ENCODE data around the gene MBP.
"Not testable (repeated sequence)": the region's sequence is repeated elsewhere in the genome, so short reads cannot be mapped to it uniquely, and the experiment has no call there.

MBP gene

DNA sequence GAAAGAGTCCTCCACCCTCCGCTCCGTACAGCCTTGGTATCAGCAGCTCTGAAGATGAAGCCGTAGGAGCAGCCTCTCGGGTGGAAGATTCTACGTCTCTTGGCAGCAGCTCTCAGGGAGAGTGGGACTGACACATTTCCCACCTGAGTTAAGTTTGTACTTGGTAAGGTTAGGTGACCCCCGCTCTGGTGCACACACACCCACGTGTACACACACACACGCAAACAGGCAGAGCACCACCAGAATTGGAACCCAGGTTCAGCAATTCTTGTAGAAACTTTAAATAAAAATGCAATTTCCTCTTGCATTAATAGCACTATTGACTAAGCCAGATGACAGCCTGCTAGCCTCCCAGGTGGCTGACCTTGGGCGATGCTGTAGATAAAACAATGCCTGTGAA, 111.5 kb downstream of the MBP start:
- no peak for DNase-seq

DNA sequence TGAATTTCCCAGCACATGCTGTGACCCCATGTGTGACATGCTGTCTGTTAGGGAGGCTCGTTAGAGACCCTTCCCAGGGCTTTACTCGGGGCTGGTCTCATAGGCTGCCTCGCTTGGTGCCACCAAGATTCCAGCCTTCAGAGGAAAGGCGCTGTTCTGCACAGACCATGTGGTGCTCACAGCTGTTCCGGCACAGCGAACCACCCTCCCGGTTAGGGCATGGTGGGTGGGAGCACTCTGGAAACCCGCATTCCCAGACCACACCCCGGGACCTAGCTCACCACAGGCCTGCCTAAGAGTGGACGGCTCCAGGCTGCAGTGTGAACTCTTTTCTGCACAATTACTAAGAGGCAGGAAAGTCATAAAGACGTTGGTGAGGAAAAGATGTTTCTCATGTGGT, 112.0 kb downstream of the MBP start:
- DNase-seq: no peak

DNA sequence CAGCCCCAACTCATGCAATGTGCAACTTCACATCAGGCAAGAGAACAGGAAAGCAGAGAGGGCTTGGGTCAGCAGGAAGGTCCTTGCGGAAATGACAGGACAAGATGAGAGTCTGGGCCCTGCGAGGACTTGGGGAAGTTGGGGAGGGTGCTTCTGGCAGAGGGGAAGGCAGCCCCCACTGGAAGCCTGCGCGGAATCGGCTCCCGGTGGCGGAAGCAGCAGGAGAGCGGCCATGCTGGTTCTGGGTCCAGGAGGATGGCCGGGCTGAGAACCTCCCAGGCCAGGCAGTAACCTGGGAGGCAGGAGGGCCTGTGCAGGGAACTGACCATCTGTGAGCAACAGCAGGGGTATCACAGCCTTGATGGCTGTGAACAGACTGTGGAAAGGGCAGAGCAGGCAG, 112.9 kb downstream of the MBP start:
- DNase-seq: no peak

DNA sequence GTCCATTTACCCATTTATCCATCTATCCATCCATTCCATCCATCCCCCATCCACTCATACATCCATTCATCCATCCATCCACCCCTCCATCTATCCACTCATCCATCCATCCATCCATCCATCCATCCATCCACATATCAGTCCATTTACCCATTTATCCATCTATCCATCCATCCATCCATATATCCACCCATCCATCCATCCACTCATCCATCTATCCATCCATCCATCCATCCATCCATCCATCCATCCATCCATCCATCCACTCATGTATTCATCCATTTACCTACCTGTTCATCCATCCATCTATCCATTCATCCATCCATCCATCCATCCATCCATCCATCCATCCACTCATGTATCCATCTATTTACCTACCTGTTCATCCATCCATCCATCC, 113.9 kb downstream of the MBP start:
- not testable (repeated sequence) for DNase-seq

- DNase-seq: no peak
These were observed 115.2 kb downstream of the MBP start for GRCh38 chr18:77017355-77017754.

- DNase-seq: no peak
These were observed 115.6 kb downstream of the MBP start for GRCh38 chr18:77016936-77017335.

DNA sequence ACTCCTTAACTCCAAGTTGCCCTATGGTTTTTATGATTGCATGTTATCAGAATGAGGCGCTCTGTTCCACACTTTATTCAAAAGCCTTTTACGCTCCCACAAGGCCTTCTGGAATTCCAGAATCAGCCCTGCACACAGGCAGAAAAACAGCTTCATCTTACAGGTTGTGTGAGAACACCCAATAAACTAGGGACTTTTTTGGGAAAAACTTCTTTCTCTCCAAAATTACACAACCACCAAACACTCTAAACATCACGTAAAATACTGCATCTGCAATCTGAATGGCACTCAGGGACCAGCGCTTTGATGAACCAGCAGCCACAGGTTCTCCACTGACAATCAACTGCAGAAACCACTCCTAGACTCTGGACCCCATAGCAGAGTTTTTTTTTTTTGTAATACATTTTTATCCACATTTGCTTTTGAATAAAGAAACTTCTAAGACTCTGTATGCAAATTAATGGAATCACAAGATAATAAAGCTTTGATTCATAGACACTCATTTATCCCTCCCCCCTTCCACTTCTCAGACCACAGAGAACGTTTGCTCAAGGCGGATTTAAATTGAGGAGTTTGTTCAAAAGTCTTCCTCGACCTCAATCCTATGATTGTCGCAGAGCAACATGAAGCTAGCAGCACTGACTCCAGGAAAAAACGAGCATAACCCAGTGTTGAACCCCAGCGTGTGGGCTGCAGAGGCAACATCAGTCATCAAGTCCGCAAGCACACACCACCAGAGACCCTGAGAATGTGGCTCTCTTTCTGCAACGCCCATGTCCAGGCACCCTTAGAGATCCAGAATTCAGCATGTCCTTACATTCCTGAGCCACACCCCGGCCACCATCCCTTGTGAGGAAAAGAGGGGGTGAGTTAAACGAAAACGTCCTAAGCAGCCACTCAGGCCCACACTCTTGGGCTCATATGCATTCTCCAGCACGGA, 116.5 kb downstream of the MBP start:
- no peak for DNase-seq

GRCh38 chr18:77015169-77015568, 117.4 kb downstream of the MBP start:
- no peak for DNase-seq

DNA sequence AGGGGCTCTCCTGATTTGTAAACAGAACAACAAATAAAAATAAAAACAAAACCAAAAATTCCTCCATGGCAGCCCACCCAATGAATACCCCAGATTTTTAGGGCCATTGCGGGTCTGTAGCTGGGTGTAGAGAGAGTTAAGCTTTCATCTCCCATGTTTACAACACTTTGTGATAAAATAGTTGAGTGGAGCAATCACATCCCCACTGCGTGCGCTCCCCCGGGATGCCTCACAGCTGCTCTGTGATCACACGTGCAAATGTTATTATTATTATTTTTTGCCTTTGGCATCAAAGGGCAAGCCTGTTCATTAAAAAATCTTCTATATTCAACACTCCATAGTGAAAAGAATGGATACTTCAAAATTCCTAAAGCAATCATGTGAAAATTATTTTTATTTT, 118.0 kb downstream of the MBP start:
- DNase-seq: no peak

- DNase-seq: no peak
These were observed 118.6 kb downstream of the MBP start for GRCh38 chr18:77013811-77014521.

DNA sequence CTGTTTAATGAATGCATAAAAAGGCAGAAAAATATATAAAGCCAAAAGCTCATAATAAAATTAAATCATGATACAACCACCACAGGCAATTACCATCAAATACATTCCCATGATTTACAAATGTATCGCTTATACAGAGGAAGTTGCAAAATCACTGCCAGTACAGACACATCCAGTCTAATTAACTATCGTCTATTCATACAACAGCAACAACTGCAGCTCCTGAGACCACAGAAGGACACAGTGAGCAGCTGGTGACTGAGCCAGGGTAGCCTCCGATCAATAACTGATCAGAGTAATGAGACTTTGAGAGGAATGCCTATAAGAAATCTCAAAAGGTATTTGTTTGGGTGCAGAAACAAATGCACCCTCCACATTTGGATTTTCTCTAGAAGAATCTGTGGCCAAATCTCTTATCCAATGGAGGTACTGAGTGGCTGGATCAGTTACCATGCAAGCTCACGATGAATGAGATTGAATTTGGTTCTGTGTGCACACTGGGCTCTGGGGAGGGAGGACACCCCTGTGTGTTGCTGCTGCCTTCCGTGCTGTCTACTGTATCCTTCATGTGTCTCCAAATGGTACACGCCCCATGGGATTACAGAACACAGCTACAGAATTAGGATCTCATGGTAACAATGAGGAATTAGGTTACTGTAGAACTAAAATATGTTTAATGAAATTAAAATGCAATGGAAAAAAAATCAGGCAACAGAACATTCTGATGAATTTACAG, 119.6 kb downstream of the MBP start:
- no peak for DNase-seq

- no peak for DNase-seq
These were observed 120.5 kb downstream of the MBP start for GRCh38 chr18:77012120-77012519.

GRCh38 chr18:77009675-77010074, 122.9 kb downstream of the MBP start:
- DNase-seq: no peak

- no peak for DNase-seq
These were observed 123.8 kb downstream of the MBP start for GRCh38 chr18:77008576-77009315.

DNA sequence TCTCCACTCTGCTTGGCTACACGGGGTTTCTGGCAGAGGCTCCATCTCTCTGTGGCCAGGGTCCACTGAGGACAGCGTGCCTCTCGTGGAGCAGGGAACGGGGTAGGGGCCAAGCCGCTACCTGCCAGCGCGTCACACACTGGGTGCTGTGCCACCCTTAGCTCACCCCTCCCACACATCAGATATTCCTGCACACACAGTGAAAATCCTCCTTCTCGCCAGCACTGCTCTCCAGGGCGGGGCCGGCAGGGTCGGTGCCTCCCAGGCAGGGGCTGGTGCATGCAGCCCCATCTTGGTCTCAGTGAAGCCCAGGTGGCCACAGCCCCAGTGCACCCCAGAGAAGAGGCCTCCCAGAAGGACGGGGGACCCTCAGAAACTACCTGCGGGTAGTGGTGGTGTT, 124.6 kb downstream of the MBP start:
- DNase-seq: no peak

- no peak for DNase-seq
These were observed 125.3 kb downstream of the MBP start for GRCh38 chr18:77007251-77007650.

DNA sequence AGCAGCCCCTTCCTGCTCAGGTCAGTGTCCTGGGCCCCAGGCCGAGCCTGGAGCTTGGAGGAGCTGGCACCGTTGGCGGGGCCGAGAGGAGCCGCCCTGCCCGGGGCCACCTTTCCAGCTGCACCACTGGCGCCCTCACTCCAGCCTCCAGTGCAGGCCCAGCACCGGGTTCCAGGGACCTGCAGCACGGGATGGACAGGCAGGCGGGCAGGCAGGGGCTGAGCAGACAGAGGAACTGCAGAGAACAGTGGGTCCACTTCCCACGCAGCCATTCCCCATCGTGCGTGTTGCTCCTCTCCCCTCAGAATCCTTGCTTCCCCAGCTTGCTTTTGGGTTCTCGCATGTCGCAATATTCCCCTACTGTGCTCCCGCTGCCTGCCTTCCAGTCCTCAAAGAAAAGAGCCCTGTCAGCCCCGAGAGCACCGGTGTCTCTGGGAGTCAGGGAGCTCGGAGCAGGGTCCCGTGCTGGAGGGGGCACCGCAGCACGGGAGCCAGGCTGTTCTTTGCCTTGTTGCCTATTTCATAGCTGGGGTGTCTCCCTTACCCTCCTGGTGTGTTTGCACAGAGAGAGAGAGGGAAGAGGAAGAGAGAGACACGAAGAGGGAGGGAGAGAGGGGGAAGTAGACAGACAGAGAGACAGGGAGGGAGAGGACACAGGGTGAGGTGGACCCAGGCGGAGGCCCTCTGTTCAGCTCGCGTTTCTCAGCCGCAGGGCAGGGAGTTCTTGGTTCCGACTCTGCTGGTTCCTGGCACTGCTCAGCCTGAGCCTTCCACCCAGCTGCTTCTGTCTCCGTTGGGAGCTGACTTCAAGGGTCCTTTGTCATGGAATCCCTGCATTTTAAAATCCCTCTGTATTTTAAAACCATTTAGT, 126.0 kb downstream of the MBP start:
- no peak for DNase-seq

GRCh38 chr18:77005651-77006195, 126.9 kb downstream of the MBP start:
- no peak for DNase-seq

GRCh38 chr18:77004555-77005380, 127.8 kb downstream of the MBP start:
- no peak for DNase-seq

DNA sequence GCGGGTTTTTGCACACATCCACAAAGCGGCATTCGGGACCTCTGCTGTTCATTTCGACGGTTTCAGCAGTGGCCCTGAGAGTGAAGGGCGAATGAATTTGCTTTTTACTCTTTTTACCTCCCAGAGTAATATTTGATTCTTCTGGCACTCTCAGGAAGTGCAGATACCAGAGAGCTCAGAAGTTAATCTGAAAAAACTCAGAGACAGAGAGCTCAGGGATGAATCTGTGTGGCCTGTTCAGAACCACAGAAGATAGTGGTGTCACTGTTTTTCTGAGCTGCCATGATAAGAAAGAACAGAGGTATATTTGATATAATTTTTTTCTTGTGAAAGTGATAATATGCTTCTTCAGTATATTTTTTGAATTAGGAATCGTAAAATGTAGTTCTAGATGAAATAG, 129.3 kb downstream of the MBP start:
- no peak for DNase-seq

DNA sequence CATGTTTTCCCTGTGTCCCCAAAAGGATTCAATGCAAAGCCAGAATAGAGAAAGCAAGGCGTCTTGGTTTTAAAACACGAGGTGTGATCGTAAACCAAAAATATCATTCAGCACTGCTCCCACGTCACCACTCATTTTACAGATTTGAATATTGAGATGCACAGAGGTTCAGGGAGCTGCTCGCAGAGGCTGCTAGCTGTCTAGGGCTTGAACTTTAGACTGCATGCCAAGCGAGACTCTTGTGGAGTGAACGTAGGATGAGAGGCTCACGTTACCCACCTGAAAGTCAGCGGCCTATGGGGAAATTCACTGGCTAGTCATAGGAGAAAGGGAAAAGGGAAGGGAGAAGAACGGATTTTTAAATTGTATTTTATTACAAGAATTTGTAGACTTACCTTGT, 130.1 kb downstream of the MBP start:
- DNase-seq: no peak

All from activated CD4-positive, alpha-beta T cell treated with anti-CD3 and anti-CD28 coated beads, Interleukin-2, amount 50 U/mL, for 4 hours (primary cell).